Kidney epithelial cell (primary cell): ENCODE data around the gene MUC6. TPM values are rescaled to one million over a fixed set of nuclear protein-coding genes. Genes with fewer than 3 reads are reported as not detected.

Experiments
- DNase-seq: peaks from one replicate; pipeline ENCODE4 v3.0.0-alpha.2; 2010; ENCODE audit warnings: low read depth
- H3K27me3 ChIP-seq: 2 replicates; pipeline ENCODE4 v1.6.0; 2011; ENCODE audit warnings: low read length; ENCODE audit not compliant: control insufficient read depth, insufficient read depth
- H3K36me3 ChIP-seq: 2 replicates; pipeline ENCODE4 v1.5.1; 2011; ENCODE audit warnings: low read length; ENCODE audit not compliant: control insufficient read depth, insufficient read depth
- H3K4me3 ChIP-seq: 2 replicates; pipeline ENCODE4 v1.5.1; 2011; ENCODE audit warnings: low read depth, mild to moderate bottlenecking, control low read depth, low read length
- total RNA-seq: library from RNA; depleted of rRNA; stranded (reverse); fragments of >200 nt; gene quantifications from 2 replicates; pipeline ENCODE4 v1.2.3, GENCODE V29; 2015
- TF ChIP-seq, protein P1 (sequence below): IDR thresholded peaks from 2 replicates; pipeline ENCODE4 v1.5.1; 2011; ENCODE audit warnings: mild to moderate bottlenecking, moderate library complexity, low read length, control low read depth, inconsistent platforms; ENCODE audit not compliant: insufficient read depth, poor library complexity, severe bottlenecking

The MUC6 gene
- total RNA-seq, 1 donor from 2014 or later: not detected

DNA sequence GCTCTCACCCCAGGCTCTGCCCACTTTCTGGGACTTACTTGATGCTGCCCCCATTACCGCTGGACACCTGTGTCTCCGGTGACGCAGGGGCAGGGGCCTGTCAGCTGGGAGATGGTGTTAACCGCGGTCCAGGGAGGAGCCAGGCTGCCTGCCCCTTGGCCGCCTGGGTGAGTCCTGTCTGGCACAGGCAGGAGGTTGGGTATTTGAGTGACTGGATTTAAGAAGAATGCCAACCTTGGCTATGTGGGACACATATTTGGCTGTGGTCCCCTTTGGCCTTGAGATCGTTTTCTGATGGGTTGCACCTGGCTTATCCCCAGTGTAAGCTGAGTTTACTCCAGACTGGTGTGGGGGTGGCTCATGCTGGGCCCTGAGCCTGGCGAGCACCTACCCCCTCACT is 2.5 kb downstream of the MUC6 start:
- no peaks in the 10 kb centered on the region for H3K36me3 ChIP-seq
- peaks cover 23% of the 10 kb centered on the region for H3K27me3 ChIP-seq
- TF ChIP-seq, protein P1, sequence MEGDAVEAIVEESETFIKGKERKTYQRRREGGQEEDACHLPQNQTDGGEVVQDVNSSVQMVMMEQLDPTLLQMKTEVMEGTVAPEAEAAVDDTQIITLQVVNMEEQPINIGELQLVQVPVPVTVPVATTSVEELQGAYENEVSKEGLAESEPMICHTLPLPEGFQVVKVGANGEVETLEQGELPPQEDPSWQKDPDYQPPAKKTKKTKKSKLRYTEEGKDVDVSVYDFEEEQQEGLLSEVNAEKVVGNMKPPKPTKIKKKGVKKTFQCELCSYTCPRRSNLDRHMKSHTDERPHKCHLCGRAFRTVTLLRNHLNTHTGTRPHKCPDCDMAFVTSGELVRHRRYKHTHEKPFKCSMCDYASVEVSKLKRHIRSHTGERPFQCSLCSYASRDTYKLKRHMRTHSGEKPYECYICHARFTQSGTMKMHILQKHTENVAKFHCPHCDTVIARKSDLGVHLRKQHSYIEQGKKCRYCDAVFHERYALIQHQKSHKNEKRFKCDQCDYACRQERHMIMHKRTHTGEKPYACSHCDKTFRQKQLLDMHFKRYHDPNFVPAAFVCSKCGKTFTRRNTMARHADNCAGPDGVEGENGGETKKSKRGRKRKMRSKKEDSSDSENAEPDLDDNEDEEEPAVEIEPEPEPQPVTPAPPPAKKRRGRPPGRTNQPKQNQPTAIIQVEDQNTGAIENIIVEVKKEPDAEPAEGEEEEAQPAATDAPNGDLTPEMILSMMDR: no peak
- H3K4me3 ChIP-seq: no peak overlapping the region
- DNase-seq: no peak

DNA sequence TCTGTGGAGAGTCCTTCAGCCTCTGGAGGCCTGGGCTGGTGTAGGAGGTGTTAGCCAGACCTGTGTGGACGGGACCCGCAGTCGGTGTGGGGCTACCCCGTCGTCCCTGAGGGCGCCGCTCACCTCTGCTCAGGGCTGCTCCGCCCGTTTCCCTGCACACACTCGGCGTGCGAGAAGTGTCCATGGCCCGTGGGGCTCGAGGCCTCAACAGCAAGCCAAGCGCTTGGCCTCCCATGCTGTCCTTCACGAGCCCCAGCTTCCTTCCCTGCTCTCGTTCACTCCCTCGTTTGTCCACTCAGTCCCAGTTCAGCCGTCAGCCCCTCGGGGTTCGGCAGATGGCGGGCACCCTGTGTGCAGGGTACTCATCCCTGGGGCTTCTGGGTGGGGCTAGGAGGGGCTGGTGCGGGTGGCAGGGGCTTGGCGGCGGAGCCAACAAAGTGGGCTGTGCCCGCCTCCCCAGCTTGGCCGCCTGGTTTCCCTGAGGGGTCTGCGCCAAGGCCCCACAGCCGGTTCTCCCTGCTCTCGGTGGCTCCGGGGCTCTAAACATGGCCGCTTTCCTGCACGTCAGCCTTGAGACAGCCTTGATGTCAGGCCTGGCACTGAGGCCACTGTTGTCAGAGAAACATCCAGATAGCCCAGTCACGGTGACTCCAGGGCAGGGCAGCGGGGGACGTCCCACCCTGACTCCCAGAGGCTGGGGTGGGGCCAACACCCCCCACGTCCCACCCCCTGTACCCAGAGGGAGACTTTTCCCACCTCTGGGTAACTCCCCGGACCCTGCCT is 3.3 kb downstream of the MUC6 start:
- DNase-seq: no peak
- TF ChIP-seq, protein P1: no peak
- peaks cover 23% of the 10 kb centered on the region for H3K27me3 ChIP-seq
- H3K4me3 ChIP-seq: no peak overlapping the region
- no peaks in the 10 kb centered on the region for H3K36me3 ChIP-seq

DNA sequence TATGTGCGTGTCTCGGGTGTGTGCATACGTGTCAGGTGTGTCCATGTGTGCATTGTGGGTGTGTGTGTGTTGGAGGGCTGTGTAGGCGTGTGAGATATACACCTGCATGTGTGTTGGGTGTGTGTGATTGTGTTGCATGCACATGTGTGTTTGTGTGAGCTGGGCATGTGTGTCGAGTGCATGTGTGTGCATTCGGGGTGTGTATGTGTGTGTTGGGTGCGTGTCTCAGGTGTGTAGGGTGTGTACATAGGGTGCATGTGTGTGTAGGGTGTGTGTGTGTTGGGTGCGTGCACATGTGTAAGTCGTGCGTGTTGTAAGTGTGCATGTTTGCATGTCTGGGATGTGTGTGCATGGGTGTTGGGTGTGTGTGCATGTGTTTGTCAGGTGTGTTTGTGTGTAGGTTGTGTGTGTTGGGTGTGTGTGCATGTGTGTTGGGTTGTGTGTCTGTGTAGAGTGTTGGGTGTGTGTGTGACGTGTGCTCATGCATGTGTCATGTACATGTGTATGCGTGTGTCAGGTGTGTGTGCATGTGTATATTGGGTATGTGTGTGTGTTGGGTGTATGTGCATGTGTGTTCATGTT is 4.1 kb downstream of the MUC6 start:
- TF ChIP-seq, protein P1: no peak
- Histone ChIP-seq H3K36me3 (no peaks in the 10 kb centered on the region), H3K4me3 (no peak overlapping the region), H3K27me3 (peaks cover 23% of the 10 kb centered on the region)
- DNase-seq: no peak

DNA sequence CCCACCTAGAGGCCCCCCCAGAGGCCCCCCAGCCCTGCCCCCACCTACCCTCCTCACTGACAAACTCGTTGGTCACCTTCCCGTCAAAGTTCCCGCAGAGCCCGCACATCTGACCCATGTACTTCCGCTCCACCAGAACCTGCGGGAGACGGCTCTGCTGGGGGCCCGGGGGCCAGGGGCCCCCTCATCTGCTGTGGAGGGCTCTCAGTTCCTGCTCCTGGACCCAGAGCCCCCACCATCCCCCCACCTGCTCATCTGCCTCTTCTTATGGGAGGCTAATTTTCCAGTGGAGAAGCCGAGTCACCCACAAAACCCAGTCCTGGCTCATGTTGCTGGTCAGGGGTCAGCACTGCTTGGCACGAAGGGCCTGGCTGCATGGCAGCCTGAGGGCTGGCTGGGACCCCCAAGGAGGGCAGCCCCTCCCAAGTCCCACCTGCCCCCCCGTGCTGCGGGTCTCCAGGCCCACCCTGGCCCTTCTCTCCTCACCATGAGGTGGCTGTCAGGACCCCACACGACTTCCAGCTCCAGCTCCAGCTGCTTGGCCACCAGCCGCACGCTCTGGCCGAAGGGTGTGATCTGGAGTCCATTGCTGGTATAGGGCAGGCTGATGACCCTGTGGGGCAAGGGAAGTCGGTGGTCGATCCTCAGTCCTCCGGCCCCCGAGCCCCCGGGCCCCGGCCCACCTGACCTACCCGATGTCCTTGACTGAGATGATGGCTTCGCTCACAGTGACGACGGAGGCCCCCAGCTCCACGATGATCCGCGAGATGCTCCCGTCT is 5.2 kb downstream of the MUC6 start:
- TF ChIP-seq, protein P1: no peak
- no peak overlapping the region for H3K4me3 ChIP-seq

DNA sequence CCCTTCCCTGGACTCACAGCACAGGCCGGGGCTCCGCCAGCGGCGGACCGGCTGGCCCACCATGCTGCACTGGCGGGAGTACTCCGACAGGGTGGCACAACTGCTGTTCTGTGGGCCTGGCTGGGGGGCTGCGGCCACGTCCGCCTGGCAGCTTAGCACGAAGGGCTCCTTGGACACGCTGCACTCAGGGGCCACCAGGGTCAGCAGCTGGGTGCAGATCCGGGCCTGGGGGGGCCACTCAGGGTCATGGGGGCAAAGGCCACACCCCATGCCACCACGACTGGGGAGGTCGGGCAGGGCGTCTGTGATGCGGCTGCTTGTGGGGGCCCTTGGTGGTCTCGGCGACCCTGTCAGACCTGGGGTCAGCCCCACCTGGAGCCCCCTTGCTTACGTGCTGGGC is 6.0 kb downstream of the MUC6 start:
- H3K36me3 ChIP-seq: no peaks in the 10 kb centered on the region
- peaks cover 10% of the 10 kb centered on the region for H3K27me3 ChIP-seq
- H3K4me3 ChIP-seq: no peak overlapping the region
- TF ChIP-seq, protein P1: no peak
- no peak for DNase-seq

More for the DNA sequence above, 5.2 kb downstream of the MUC6 start:
- Histone ChIP-seq H3K27me3 (peaks cover 14% of the 10 kb centered on the region), H3K36me3 (no peaks in the 10 kb centered on the region)
- DNase-seq: no peak
